ENCODE results near the gene ESYT2. TPM values are rescaled to one million over a fixed set of nuclear protein-coding genes. Genes with fewer than 3 reads are reported as not detected.

ESYT2 gene
- polyA plus RNA-seq, 3 donors: 14.0 to 24.1 (median 22.0) TPM

- Histone ChIP-seq H3K9me3 (replicated peaks in 1 of 2; ENCODE audit: control insufficient read depth in 1 of 2, insufficient read depth in 1 of 2, low read length in 2 of 2) (peaks cover 0 to 12% of the 10 kb centered on the region in 2 donors), H3K4me3 (replicated peaks in 1 of 3; ENCODE audit: low read depth in 2 of 3, low read length in 3 of 3) (peak overlapping the region; percentile 78 to 96 (median 87)), H3K4me2 (replicated peaks; ENCODE audit: extremely low read depth, low read length, poor library complexity, severe bottlenecking) (peak overlapping the region; percentile 93), H2AFZ (ENCODE audit: insufficient read depth, low read depth, low read length, poor library complexity, severe bottlenecking) (peak overlapping the region; percentile 94), H3K36me3 (replicated peaks in 1 of 2; ENCODE audit: control insufficient read depth in 1 of 2, insufficient read depth in 2 of 2, low read length in 2 of 2) (peaks cover under 1 to 14% of the 10 kb centered on the region in 2 donors), H3K79me2 (ENCODE audit: insufficient read depth, low read length) (peaks cover 68% of the 10 kb centered on the region), H3K4me1 (ENCODE audit: control insufficient read depth in 1 of 2, insufficient read depth in 2 of 2, low read length in 2 of 2) (peaks cover 39 to 55% of the 10 kb centered on the region in 2 donors), H3K27me3 (ENCODE audit: control insufficient read depth in 2 of 2, insufficient read depth in 2 of 2, low read length in 2 of 2) (no peaks in the 10 kb centered on the region), H4K20me1 (ENCODE audit: insufficient read depth, low read length) (no peaks in the 10 kb centered on the region), H3K27ac (ENCODE audit: low read depth in 1 of 2, low read length in 2 of 2) (peak overlapping the region; percentile 88 to 95), H3K9ac (ENCODE audit: insufficient read depth, low read length, poor library complexity, severe bottlenecking) (peak overlapping the region; percentile 95)
- peaks cover 3 to 13% (median 8%) of the 10 kb centered on the region in 7 donors for H3K9me3 Mint-ChIP-seq
- H3K27me3 Mint-ChIP-seq (ENCODE audit: low read depth in 3 of 3): no peaks in the 10 kb centered on the region
- intact Hi-C loops (cut with micrococcal nuclease): loop anchor here (5.0 to 10.0 kb wide), 3 partner anchors 112 to 149 kb away; partner anchors contain the start of genes DYNC2I1 (in 1 of the 2) and ESYT2 (in 1 of the 2)
- peak overlapping the region; percentile 74 to 84 for H3K4me3 Mint-ChIP-seq
- H3K36me3 Mint-ChIP-seq: peaks cover 12 to 23% of the 10 kb centered on the region in 2 donors
- WGBS (ENCODE audit: insufficient coverage): 0% methylated on average over 13 of the region's 22 CpGs
- DNase-seq: no peak
- peak overlapping the region; percentile 69 to 92 (median 86) for H3K27ac Mint-ChIP-seq
- H3K4me1 Mint-ChIP-seq: peaks cover 39% of the 10 kb centered on the region
- TF ChIP-seq, protein P1, sequence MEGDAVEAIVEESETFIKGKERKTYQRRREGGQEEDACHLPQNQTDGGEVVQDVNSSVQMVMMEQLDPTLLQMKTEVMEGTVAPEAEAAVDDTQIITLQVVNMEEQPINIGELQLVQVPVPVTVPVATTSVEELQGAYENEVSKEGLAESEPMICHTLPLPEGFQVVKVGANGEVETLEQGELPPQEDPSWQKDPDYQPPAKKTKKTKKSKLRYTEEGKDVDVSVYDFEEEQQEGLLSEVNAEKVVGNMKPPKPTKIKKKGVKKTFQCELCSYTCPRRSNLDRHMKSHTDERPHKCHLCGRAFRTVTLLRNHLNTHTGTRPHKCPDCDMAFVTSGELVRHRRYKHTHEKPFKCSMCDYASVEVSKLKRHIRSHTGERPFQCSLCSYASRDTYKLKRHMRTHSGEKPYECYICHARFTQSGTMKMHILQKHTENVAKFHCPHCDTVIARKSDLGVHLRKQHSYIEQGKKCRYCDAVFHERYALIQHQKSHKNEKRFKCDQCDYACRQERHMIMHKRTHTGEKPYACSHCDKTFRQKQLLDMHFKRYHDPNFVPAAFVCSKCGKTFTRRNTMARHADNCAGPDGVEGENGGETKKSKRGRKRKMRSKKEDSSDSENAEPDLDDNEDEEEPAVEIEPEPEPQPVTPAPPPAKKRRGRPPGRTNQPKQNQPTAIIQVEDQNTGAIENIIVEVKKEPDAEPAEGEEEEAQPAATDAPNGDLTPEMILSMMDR (IDR thresholded peaks at IDR 0.05): peak; percentile 3
Measured at GRCh38 chr7:158705234-158705850, 124.0 kb downstream of the ESYT2 start.

DNA sequence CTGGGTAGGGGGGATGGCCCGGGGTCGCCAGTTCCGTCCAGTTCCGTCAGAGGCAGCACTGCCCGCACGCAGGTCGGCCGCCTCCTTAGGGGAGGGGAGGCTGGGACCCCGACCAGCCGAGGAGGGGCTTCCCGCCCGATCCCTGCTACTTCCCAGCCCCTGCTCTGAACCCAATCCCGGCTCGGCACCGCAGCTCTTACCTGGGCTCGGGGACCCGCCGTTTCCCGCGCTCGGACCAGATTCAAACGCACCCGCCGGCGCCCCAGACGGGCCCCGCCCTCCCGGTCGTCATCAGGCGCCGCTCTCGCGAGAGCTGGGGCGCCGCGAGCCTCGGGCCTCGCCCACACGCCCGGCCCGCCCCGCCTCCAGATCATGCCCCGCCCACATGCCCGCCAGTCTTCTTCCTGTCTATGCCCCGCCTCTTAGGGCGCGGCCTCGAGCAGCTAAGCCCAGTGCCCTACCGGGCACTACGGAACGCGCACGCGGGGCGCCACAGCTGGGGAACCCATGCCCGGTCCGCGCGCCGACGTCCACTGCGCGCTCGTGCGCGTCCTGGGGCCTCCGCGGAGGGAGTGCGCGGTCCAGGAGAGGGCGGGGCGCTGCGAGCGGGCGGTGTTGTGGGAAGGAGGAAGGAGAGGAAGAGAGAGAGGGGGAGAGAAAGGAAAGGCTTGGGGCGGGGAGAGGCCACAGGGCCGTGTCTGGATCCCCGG lies 124.6 kb downstream of the ESYT2 start, which contains the start of gene NCAPG2:
Gene NCAPG2 (minus strand): TSS at position 281 of the 710 bp plus-strand sequence. CDS start 2,905 bp downstream, outside the sequence.
- H3K4me1 Mint-ChIP-seq: peaks cover 33% of the 10 kb centered on the region
- peaks cover 3 to 15% of the 10 kb centered on the region in 2 donors for H3K36me3 ChIP-seq (replicated peaks in 1 of 2; ENCODE audit: control insufficient read depth in 1 of 2, insufficient read depth in 2 of 2, low read length in 2 of 2)
- under 1% methylated on average over 76 of the region's 78 CpGs for WGBS (ENCODE audit: insufficient coverage)
- peaks cover 3 to 13% (median 8%) of the 10 kb centered on the region in 7 donors for H3K9me3 Mint-ChIP-seq
- no peaks in the 10 kb centered on the region for H3K27me3 ChIP-seq (ENCODE audit: control insufficient read depth in 2 of 2, insufficient read depth in 2 of 2, low read length in 2 of 2)
- H3K4me3 Mint-ChIP-seq: peak within 1 kb of the TSS; percentile 74 to 84
- H3K79me2 ChIP-seq (ENCODE audit: insufficient read depth, low read length): peaks cover 74% of the 10 kb centered on the region
- peak within 1 kb of the TSS; percentile 94 for H2AFZ ChIP-seq (ENCODE audit: insufficient read depth, low read depth, low read length, poor library complexity, severe bottlenecking)
- peaks cover 12 to 23% of the 10 kb centered on the region in 2 donors for H3K36me3 Mint-ChIP-seq
- no peaks in the 10 kb centered on the region for H3K27me3 Mint-ChIP-seq (ENCODE audit: low read depth in 3 of 3)
- no peaks in the 10 kb centered on the region for H4K20me1 ChIP-seq (ENCODE audit: insufficient read depth, low read length)
- peak within 1 kb of the TSS; percentile 88 to 95 for H3K27ac ChIP-seq (ENCODE audit: low read depth in 1 of 2, low read length in 2 of 2)
- TF ChIP-seq, protein P1 (IDR thresholded peaks at IDR 0.05): peak; percentile 23
- peak; percentile 99 to 100 (median 99) for DNase-seq
- peak within 1 kb of the TSS; percentile 74 to 92 (median 90) for H3K27ac Mint-ChIP-seq
- intact Hi-C loops (cut with micrococcal nuclease): loop anchor here (5.0 to 10.0 kb wide), 3 partner anchors 113 to 150 kb away; partner anchors contain the start of genes DYNC2I1 (in 1 of the 2) and ESYT2 (in 1 of the 2)
- H3K9me3 ChIP-seq (replicated peaks in 1 of 2; ENCODE audit: control insufficient read depth in 1 of 2, insufficient read depth in 1 of 2, low read length in 2 of 2): peaks cover 0 to 12% of the 10 kb centered on the region in 2 donors
- peak within 1 kb of the TSS; percentile 93 for H3K4me2 ChIP-seq (replicated peaks; ENCODE audit: extremely low read depth, low read length, poor library complexity, severe bottlenecking)
- H3K4me1 ChIP-seq (ENCODE audit: control insufficient read depth in 1 of 2, insufficient read depth in 2 of 2, low read length in 2 of 2): peaks cover 33 to 48% of the 10 kb centered on the region in 2 donors
- peak within 1 kb of the TSS; percentile 95 for H3K9ac ChIP-seq (ENCODE audit: insufficient read depth, low read length, poor library complexity, severe bottlenecking)
- peak within 1 kb of the TSS; percentile 87 to 96 (median 95) for H3K4me3 ChIP-seq (replicated peaks in 1 of 3; ENCODE audit: low read depth in 2 of 3, low read length in 3 of 3)

Data from CD14-positive monocyte (primary cell).